ES-I3 (cell line): Measurements from ENCODE around the gene FCHO1.
A peak's percentile ranks its signal among the peaks of the same experiment; 100 is the strongest.
"Not testable (repeated sequence)": the region's sequence is repeated elsewhere in the genome, so short reads cannot be mapped to it uniquely, and the experiment has no call there.

ENCODE experiments used
- H3K36me3 ChIP-seq: 2 replicates; pipeline ENCODE4 v1.6.1; 2013; ENCODE audit warnings: mild to moderate bottlenecking, low read length, control low read depth, moderate library complexity; ENCODE audit not compliant: insufficient read depth
- H3K4me1 ChIP-seq: 2 replicates; pipeline ENCODE4 v1.6.1; 2013; ENCODE audit warnings: mild to moderate bottlenecking, control low read depth, low read length; ENCODE audit not compliant: insufficient read depth
- H3K9ac ChIP-seq: 2 replicates; pipeline ENCODE4 v1.6.1; 2013; ENCODE audit warnings: low read depth, mild to moderate bottlenecking, low read length, moderate library complexity
- H3K9me3 ChIP-seq: 2 replicates; pipeline ENCODE4 v1.6.1; 2013; ENCODE audit warnings: mild to moderate bottlenecking, low read length, moderate library complexity; ENCODE audit not compliant: control insufficient read depth, insufficient read depth

The FCHO1 gene

GRCh38 chr19:17765069-17765618 is 13.9 kb downstream of the FCHO1 start:
- no peaks in the 10 kb centered on the region for H3K4me1 ChIP-seq
- H3K9me3 ChIP-seq = no peaks in the 10 kb centered on the region
- H3K36me3 ChIP-seq = no peaks in the 10 kb centered on the region
- no peak overlapping the region for H3K9ac ChIP-seq

GRCh38 chr19:17766543-17767131 is 15.4 kb downstream of the FCHO1 start:
- no peak overlapping the region for H3K9ac ChIP-seq
- no peaks in the 10 kb centered on the region for H3K36me3 ChIP-seq
- no peaks in the 10 kb centered on the region for H3K9me3 ChIP-seq
- no peaks in the 10 kb centered on the region for H3K4me1 ChIP-seq

GRCh38 chr19:17767559-17767958 is 16.3 kb downstream of the FCHO1 start:
- no peaks in the 10 kb centered on the region for H3K9me3 ChIP-seq
- no peaks in the 10 kb centered on the region for H3K4me1 ChIP-seq
- H3K9ac ChIP-seq = no peak overlapping the region
- H3K36me3 ChIP-seq = no peaks in the 10 kb centered on the region

- no peak overlapping the region for H3K9ac ChIP-seq
- H3K36me3 ChIP-seq = no peaks in the 10 kb centered on the region
- no peaks in the 10 kb centered on the region for H3K4me1 ChIP-seq
- H3K9me3 ChIP-seq = no peaks in the 10 kb centered on the region
Measured at GRCh38 chr19:17770613-17771012, 19.3 kb downstream of the FCHO1 start.

GRCh38 chr19:17772172-17772571 is 20.9 kb downstream of the FCHO1 start:
- Histone ChIP-seq H3K9ac (no peak overlapping the region), H3K9me3 (no peaks in the 10 kb centered on the region), H3K4me1 (no peaks in the 10 kb centered on the region), H3K36me3 (no peaks in the 10 kb centered on the region)

GRCh38 chr19:17775245-17775927 is 24.1 kb downstream of the FCHO1 start:
- Histone ChIP-seq H3K9ac (no peak overlapping the region), H3K36me3 (no peaks in the 10 kb centered on the region), H3K4me1 (no peaks in the 10 kb centered on the region), H3K9me3 (no peaks in the 10 kb centered on the region)

- no peaks in the 10 kb centered on the region for H3K36me3 ChIP-seq
- no peaks in the 10 kb centered on the region for H3K4me1 ChIP-seq
- no peaks in the 10 kb centered on the region for H3K9me3 ChIP-seq
- H3K9ac ChIP-seq = no peak overlapping the region
Measured at GRCh38 chr19:17775991-17776803, 24.9 kb downstream of the FCHO1 start.

GRCh38 chr19:17777840-17778239 is 26.6 kb downstream of the FCHO1 start:
- not testable (repeated sequence) for H3K4me1 ChIP-seq, H3K36me3 ChIP-seq, H3K9me3 ChIP-seq, H3K9ac ChIP-seq

- H3K9me3 ChIP-seq = no peaks in the 10 kb centered on the region
- H3K9ac ChIP-seq = peak overlapping the region; percentile 44; the same call in 1 of the 2 replicates
- no peaks in the 10 kb centered on the region for H3K4me1 ChIP-seq
- no peaks in the 10 kb centered on the region for H3K36me3 ChIP-seq
Measured at GRCh38 chr19:17778251-17778967, 27.1 kb downstream of the FCHO1 start.

- Histone ChIP-seq H3K36me3 (no peaks in the 10 kb centered on the region), H3K9me3 (no peaks in the 10 kb centered on the region), H3K9ac (peak overlapping the region; percentile 44; the same call in 1 of the 2 replicates), H3K4me1 (peaks cover 3% of the 10 kb centered on the region; the same call in 1 of the 2 replicates)
Measured at GRCh38 chr19:17778968-17779929, 28.0 kb downstream of the FCHO1 start.

GRCh38 chr19:17780781-17781180 is 29.5 kb downstream of the FCHO1 start:
- Histone ChIP-seq H3K9me3 (no peaks in the 10 kb centered on the region), H3K4me1 (peaks cover 3% of the 10 kb centered on the region; the same call in 1 of the 2 replicates), H3K9ac (no peak overlapping the region), H3K36me3 (no peaks in the 10 kb centered on the region)

- H3K36me3 ChIP-seq, H3K9ac ChIP-seq, H3K9me3 ChIP-seq, H3K4me1 ChIP-seq: not testable (repeated sequence)
Measured at GRCh38 chr19:17783721-17784120, 32.4 kb downstream of the FCHO1 start.
